Esophagus squamous epithelium (tissue), 5 donors: ENCODE data around the gene CAMTA1. TPM values are rescaled to one million over a fixed set of nuclear protein-coding genes. Genes with fewer than 3 reads are reported as not detected.
"Not testable (repeated sequence)": the region's sequence is repeated elsewhere in the genome, so short reads cannot be mapped to it uniquely, and the experiment has no call there.

ENCODE experiments used
- DNase-seq: peaks from one replicate; lab custom pipeline; 2025; lab: John Stamatoyannopoulos, UW
- H3K27ac ChIP-seq, 4 donors: fragments of 200-600 bp; sonication (generic); one replicate each; pipeline ENCODE4 v1.5.1; 2016 to 2019; ENCODE audit warnings: mild to moderate bottlenecking in 1 of 4
- H3K27me3 ChIP-seq, 4 donors: fragments of 200-600 bp; sonication (generic); 1 replicate in 3 of 4; 2 replicates in 1 of 4; pipeline versions ENCODE4 v1.5.1 to v1.6.0; 2017 to 2021; ENCODE audit warnings: antibody characterized with exemption in 1 of 4
- H3K36me3 ChIP-seq, 3 donors: fragments of 200-600 bp; sonication (generic); one replicate each; pipeline ENCODE4 v1.5.1; 2016 to 2019
- H3K4me1 ChIP-seq, 3 donors: fragments of 200-600 bp; sonication (generic); one replicate each; pipeline ENCODE4 v1.5.1; 2017 to 2019
- H3K4me3 ChIP-seq, 4 donors: fragments of 200-600 bp; sonication (generic); 1 replicate in 3 of 4; 2 replicates in 1 of 4; pipeline ENCODE4 v1.5.1; 2016 to 2019; ENCODE audit warnings: mild to moderate bottlenecking in 2 of 4, moderate library complexity in 1 of 4
- H3K9me3 ChIP-seq, 3 donors: fragments of 200-600 bp; sonication (generic); one replicate each; pipeline ENCODE4 v1.5.1; 2016 to 2019
- POLR2A ChIP-seq, 4 donors: fragments of 450-650 bp; IDR thresholded peaks; one replicate each; pipeline ENCODE4 v1.6.1; 2017; ENCODE audit warnings: antibody characterized with exemption in 4 of 4, mild to moderate bottlenecking in 4 of 4, moderate library complexity in 3 of 4
- WGBS, 2 donors: methylation state at CpG; one replicate each; pipeline ENCODE4 v1.1.5; 2018; 5-methylcytosine and 5-hydroxymethylcytosine counted together
- intact Hi-C: fragments of 100-400 bp; cut with DNase I; formaldehyde crosslinking; loops from one replicate; pipeline ENCODE4 v1.15.0; 2022
- total RNA-seq, 4 donors: library from RNA; depleted of rRNA; stranded (reverse); fragments of >200 nt; gene quantifications; one replicate each; pipeline ENCODE4 v1.1.0, GENCODE V29; 2016
- TF ChIP-seq, protein P1 (sequence below), 6 experiments: fragments of 450-650 bp in 4 of 6; fragments of 200-600 bp in 2 of 6; sonication (generic) in 2 of 6; IDR thresholded peaks; one replicate each; pipeline ENCODE4 v1.5.1; 2016 to 2019; ENCODE audit warnings: antibody characterized with exemption in 6 of 6, mild to moderate bottlenecking in 4 of 6, moderate library complexity in 4 of 6
- donor health status: DM: yes; HTN: yes; CAD: no.

Gene CAMTA1
- total RNA-seq, 4 donors from 2014 or later, result 31.3 to 77.4 (median 45.9) TPM

DNA sequence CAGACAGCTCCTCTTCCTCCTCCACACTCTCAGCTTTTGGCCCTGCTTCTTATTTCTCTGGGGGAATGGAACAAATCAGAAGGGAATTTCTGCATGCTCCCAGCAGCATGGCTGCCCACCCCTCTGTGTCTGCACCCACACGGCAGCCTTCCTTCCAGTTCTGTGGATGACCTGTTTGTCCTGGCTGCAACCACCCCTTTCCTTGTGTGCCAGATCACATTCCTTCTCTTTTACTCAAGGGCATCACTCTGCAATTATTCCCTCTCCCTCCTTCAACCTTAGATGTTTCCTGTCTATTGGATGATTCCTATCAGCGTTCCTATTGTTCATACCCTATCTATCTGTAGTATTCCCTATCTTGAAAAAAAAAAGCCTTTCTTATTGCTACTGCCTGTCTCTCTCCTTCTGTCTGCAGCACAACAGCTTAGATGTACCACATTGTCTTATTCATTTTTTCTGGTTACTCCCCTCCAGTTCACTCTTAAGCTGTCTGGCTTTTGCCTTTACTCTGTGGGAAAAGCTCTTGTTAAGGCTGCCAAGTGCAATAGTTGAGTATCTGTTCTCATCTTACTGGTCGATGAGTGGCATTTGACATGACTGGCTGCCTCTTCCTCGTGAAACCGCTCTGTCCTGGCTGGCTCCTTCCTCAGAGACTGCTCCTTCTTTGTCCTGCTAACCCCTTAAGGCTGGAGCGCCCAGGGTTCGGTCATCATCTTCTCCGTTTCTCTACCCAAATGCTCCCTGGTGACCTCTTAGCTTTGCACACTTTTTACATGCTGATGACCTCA lies 351.1 kb downstream of the CAMTA1 start:
- intact Hi-C loops, result no loop called here
- Histone ChIP-seq H3K27ac (no peak overlapping the region), H3K36me3 (no peaks in the 10 kb centered on the region), H3K4me1 (no peaks in the 10 kb centered on the region), H3K27me3 (peaks cover 0 to 26% (median 0%) of the 10 kb centered on the region in 4 donors), H3K9me3 (no peaks in the 10 kb centered on the region), H3K4me3 (no peak overlapping the region)
- DNase-seq, result no peak
- 72 to 80% methylated on average over 8 of the region's 8 CpGs for WGBS, 2 donors
- TF ChIP-seq POLR2A (IDR thresholded peaks at IDR 0.05), result no peak
- TF ChIP-seq, protein P1, sequence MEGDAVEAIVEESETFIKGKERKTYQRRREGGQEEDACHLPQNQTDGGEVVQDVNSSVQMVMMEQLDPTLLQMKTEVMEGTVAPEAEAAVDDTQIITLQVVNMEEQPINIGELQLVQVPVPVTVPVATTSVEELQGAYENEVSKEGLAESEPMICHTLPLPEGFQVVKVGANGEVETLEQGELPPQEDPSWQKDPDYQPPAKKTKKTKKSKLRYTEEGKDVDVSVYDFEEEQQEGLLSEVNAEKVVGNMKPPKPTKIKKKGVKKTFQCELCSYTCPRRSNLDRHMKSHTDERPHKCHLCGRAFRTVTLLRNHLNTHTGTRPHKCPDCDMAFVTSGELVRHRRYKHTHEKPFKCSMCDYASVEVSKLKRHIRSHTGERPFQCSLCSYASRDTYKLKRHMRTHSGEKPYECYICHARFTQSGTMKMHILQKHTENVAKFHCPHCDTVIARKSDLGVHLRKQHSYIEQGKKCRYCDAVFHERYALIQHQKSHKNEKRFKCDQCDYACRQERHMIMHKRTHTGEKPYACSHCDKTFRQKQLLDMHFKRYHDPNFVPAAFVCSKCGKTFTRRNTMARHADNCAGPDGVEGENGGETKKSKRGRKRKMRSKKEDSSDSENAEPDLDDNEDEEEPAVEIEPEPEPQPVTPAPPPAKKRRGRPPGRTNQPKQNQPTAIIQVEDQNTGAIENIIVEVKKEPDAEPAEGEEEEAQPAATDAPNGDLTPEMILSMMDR (IDR thresholded peaks at IDR 0.05), result no peak

DNA sequence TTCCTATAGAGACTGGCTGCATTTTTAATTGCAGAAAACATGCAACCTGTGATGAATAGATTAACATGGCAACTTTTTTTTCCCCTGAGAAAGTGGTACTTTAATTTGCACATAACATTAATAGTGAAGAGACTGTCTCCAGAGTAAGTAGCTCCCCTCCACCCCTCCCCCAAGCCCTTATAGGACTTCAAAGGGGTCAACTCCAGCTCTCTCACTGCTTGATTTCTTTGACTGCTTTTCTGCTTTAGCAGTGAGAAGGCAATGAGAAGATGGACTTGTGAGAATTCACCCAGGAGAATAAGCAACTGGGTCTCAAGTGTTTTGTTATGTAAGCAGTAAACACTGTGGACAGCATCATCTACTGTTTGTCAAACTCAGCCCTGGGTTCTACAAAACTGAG lies 355.0 kb downstream of the CAMTA1 start:
- Histone ChIP-seq H3K36me3 (no peaks in the 10 kb centered on the region), H3K9me3 (no peaks in the 10 kb centered on the region), H3K27me3 (peaks cover 0 to 23% (median 0%) of the 10 kb centered on the region in 4 donors), H3K4me1 (no peaks in the 10 kb centered on the region), H3K4me3 (no peak overlapping the region), H3K27ac (no peak overlapping the region)
- no peak for DNase-seq
- intact Hi-C loops, result no loop called here
- TF ChIP-seq, protein P1 (IDR thresholded peaks at IDR 0.05), result no peak
- no peak for TF ChIP-seq POLR2A (IDR thresholded peaks at IDR 0.05)

DNA sequence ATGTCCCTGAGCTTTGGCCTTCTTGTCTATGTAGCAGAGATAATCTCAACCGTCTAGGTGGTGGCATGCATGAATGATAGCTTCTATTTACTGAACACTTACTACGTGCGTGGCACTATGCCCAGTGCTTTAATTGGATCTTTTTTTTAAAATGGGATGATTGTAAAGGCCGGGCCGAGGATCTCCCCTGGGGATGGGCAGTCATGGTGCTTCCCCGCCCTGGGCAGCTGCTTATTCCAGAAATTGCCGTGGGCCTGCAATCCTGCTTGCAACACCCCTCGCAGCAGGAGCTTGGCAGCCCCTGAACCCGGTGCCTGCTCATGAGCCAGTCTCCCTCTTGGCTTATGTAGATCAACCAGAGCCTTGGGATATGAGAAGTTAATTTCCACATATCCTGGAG lies 360.7 kb downstream of the CAMTA1 start:
- WGBS, 2 donors, result 47 to 63% methylated on average over 7 to 8 of the region's 9 CpGs
- TF ChIP-seq, protein P1 (IDR thresholded peaks at IDR 0.05), result no peak
- TF ChIP-seq POLR2A (IDR thresholded peaks at IDR 0.05), result no peak

DNA sequence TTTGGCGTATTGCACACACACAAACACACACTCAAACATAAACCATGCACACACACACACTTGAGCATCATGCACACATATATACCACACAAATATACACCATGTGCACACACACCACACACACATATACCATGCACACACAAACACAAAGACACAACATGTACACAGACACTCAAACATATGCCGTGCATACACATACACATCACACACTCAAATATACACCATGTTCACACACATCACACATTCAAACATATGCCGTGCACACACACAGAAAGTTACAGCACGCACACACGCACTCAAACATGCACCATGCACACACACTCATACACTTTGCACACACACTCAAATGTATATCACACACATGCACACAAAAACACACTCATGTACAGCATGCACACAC lies 361.5 kb downstream of the CAMTA1 start:
- H3K36me3 ChIP-seq, result no peaks in the 10 kb centered on the region
- H3K27me3 ChIP-seq, result peaks cover 0 to 23% (median 0%) of the 10 kb centered on the region in 4 donors
- intact Hi-C loops, result no loop called here
- H3K9me3 ChIP-seq, result no peaks in the 10 kb centered on the region
- no peak for DNase-seq
- no peak for TF ChIP-seq POLR2A (IDR thresholded peaks at IDR 0.05)
- TF ChIP-seq, protein P1 (IDR thresholded peaks at IDR 0.05), result no peak
- H3K27ac ChIP-seq, result no peak overlapping the region
- 88 to 97% methylated on average over 4 to 5 of the region's 5 CpGs for WGBS, 2 donors
- H3K4me3 ChIP-seq, result no peak overlapping the region
- peaks cover 0 to 10% (median 0%) of the 10 kb centered on the region in 3 donors for H3K4me1 ChIP-seq

More for the DNA sequence above, 360.7 kb downstream of the CAMTA1 start:
- Histone ChIP-seq H3K4me1 (peaks cover 0 to 10% (median 0%) of the 10 kb centered on the region in 3 donors), H3K27ac (no peak overlapping the region), H3K9me3 (no peaks in the 10 kb centered on the region), H3K36me3 (no peaks in the 10 kb centered on the region), H3K4me3 (no peak overlapping the region), H3K27me3 (peaks cover 0 to 17% (median 0%) of the 10 kb centered on the region in 4 donors)
- intact Hi-C loops, result no loop called here
- no peak for DNase-seq

DNA sequence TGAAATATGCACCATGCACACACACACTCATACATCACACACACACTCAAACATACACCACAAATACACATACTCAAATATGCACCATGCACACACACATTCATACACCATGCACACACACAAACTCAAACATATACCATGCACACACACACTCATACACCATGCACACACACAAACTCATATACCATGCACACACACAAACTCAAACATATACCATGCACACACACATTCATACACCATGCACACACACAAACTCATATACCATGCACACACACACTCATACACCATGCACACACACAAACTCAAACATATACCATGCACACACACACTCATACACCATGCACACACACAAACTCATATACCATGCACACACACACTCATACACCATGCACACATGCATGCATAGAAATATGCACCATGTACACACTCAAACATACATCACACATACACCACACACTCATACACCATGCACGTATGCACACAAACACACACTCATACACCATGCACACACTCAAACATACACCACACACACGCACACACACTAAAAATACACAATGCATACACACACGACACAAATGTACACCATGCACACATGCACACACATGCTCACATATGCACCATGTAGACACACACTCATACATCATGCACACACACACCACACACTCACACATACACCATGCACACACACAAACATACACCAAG lies 362.5 kb downstream of the CAMTA1 start:
- H3K4me3 ChIP-seq, H3K4me1 ChIP-seq, H3K36me3 ChIP-seq, DNase-seq, H3K27ac ChIP-seq, intact Hi-C loops, H3K9me3 ChIP-seq: not testable (repeated sequence)
- WGBS, 2 donors, result 92 to 98% methylated on average over 3 of the region's 3 CpGs
- peaks cover 0 to 29% (median 0%) of the 10 kb centered on the region in 4 donors for H3K27me3 ChIP-seq
